DOHH2 (cell line): ENCODE data around the gene RAPGEF5.

Experiments
- H3F3A ChIP-seq: fragments of 200-600 bp; sonication (generic), shearing (Covaris generic); 2 replicates; pipeline ENCODE4 v1.6.0; 2016; ENCODE audit warnings: antibody characterized with exemption, mild to moderate bottlenecking; ENCODE audit not compliant: control insufficient read depth, insufficient read depth
- H3K27ac ChIP-seq: fragments of 200-600 bp; sonication (generic); 2 replicates; pipeline ENCODE4 v1.5.1; 2014; ENCODE audit warnings: low read depth, mild to moderate bottlenecking, low read length, moderate library complexity
- H3K27me3 ChIP-seq: fragments of 200-600 bp; sonication (generic); 2 replicates; pipeline ENCODE4 v1.6.1; 2014; ENCODE audit warnings: mild to moderate bottlenecking, low read length, mixed read lengths; ENCODE audit not compliant: control insufficient read depth
- H3K36me3 ChIP-seq: fragments of 200-600 bp; sonication (generic); 2 replicates; pipeline ENCODE4 v1.6.1; 2014; ENCODE audit warnings: mild to moderate bottlenecking, low read length, moderate library complexity, mixed read lengths; ENCODE audit not compliant: control insufficient read depth
- H3K4me1 ChIP-seq: fragments of 200-600 bp; sonication (generic); 2 replicates; pipeline ENCODE4 v1.6.1; 2014; ENCODE audit warnings: mild to moderate bottlenecking, low read length, mixed read lengths; ENCODE audit not compliant: control insufficient read depth
- H3K4me2 ChIP-seq: fragments of 200-600 bp; sonication (generic); 2 replicates; pipeline ENCODE4 v1.6.0; 2014; ENCODE audit warnings: mild to moderate bottlenecking, low read length, moderate library complexity
- H3K4me3 ChIP-seq: fragments of 200-600 bp; sonication (generic); 2 replicates; pipeline ENCODE4 v1.5.1; 2014; ENCODE audit warnings: mild to moderate bottlenecking, low read length, mixed read lengths
- H3K79me2 ChIP-seq: fragments of 200-600 bp; sonication (generic); 2 replicates; pipeline ENCODE4 v1.6.1; 2014; ENCODE audit warnings: mild to moderate bottlenecking, low read length, mixed read lengths; ENCODE audit not compliant: control insufficient read depth
- H3K9me2 ChIP-seq: fragments of 200-600 bp; sonication (generic); replicated peaks from 2 replicates; pipeline ENCODE4 v1.6.1; 2014; ENCODE audit warnings: mild to moderate bottlenecking, low read length, mixed read lengths; ENCODE audit not compliant: control insufficient read depth
- H3K9me3 ChIP-seq: fragments of 200-600 bp; sonication (generic); 2 replicates; pipeline ENCODE4 v1.6.1; 2014; ENCODE audit warnings: antibody characterized with exemption, low read length, mixed read lengths; ENCODE audit not compliant: control insufficient read depth, insufficient read depth
- H4K20me1 ChIP-seq: fragments of 200-600 bp; sonication (generic); 2 replicates; pipeline ENCODE4 v1.6.0; 2014; ENCODE audit warnings: low read depth, mild to moderate bottlenecking, antibody characterized with exemption, low read length, moderate library complexity; ENCODE audit not compliant: control insufficient read depth, insufficient read depth
- EZH2phosphoT487 ChIP-seq: fragments of 200-600 bp; sonication (generic); IDR thresholded peaks from 2 replicates; pipeline ENCODE4 v1.6.1; 2017; ENCODE audit warnings: borderline replicate concordance, mild to moderate bottlenecking, antibody characterized with exemption, low read length, moderate library complexity, mixed read lengths
- TF ChIP-seq, protein P1 (sequence below): fragments of 200-600 bp; sonication (generic); IDR thresholded peaks from one replicate; pipeline ENCODE4 v1.5.1; 2014; ENCODE audit warnings: antibody characterized with exemption, mild to moderate bottlenecking, low read depth, low read length; ENCODE audit not compliant: poor library complexity, severe bottlenecking

Gene RAPGEF5

DNA sequence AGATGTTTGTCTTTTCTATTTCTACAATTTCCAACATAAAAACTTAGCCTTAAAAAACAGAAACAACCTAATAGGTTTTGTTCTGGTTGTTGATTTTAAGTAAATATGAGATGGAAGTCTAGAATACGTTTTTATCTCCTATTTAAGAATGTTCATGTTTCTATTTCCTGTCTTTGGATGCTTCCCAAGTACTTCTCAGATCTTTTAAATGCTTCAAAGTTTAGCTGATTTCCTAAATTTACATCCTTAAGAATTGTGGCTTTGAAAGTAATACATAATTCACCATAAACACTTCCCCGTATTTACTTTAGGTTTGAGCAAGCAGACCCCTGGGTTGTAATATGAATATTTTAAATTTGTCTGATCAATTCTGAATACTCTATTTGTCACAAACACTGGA lies 70.5 kb downstream of the RAPGEF5 start:
- Histone ChIP-seq H4K20me1 (peaks cover 20% of the 10 kb centered on the region; the same call in 1 of the 2 replicates), H3K79me2 (peaks cover 93% of the 10 kb centered on the region), H3K4me2 (no peak overlapping the region), H3K9me3 (no peaks in the 10 kb centered on the region), H3K4me1 (peaks cover 27% of the 10 kb centered on the region), H3K27me3 (no peaks in the 10 kb centered on the region), H3F3A (peaks cover 57% of the 10 kb centered on the region), H3K36me3 (peaks cover 99% of the 10 kb centered on the region), H3K27ac (no peak overlapping the region), H3K4me3 (no peak overlapping the region), H3K9me2 (no peaks in the 10 kb centered on the region)
- TF ChIP-seq EZH2phosphoT487: no peak
- TF ChIP-seq, protein P1, sequence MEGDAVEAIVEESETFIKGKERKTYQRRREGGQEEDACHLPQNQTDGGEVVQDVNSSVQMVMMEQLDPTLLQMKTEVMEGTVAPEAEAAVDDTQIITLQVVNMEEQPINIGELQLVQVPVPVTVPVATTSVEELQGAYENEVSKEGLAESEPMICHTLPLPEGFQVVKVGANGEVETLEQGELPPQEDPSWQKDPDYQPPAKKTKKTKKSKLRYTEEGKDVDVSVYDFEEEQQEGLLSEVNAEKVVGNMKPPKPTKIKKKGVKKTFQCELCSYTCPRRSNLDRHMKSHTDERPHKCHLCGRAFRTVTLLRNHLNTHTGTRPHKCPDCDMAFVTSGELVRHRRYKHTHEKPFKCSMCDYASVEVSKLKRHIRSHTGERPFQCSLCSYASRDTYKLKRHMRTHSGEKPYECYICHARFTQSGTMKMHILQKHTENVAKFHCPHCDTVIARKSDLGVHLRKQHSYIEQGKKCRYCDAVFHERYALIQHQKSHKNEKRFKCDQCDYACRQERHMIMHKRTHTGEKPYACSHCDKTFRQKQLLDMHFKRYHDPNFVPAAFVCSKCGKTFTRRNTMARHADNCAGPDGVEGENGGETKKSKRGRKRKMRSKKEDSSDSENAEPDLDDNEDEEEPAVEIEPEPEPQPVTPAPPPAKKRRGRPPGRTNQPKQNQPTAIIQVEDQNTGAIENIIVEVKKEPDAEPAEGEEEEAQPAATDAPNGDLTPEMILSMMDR: no peak

DNA sequence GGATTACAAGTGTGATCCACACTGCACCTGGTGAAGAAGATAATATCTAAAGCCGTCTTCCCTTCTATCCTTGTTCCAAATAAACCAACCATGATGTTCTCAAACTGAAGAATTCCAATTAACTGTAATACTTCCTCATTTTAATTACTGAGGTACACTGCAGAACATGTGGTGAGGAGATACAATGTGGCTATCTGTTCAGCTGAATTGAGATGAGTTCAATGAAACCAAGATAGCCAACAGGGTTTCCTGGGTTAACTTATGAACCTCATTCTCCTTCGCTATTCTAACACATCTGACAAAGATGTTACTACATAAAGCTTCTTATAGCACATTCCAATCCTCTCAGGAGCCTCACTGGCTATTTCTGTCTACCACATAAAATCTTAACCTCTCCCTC lies 75.5 kb downstream of the RAPGEF5 start:
- TF ChIP-seq, protein P1: no peak
- TF ChIP-seq EZH2phosphoT487: no peak
- H3K27ac ChIP-seq: no peak overlapping the region
- peaks cover 100% of the 10 kb centered on the region for H3K36me3 ChIP-seq
- H3K9me2 ChIP-seq: no peaks in the 10 kb centered on the region
- H3K4me2 ChIP-seq: no peak overlapping the region
- peaks cover 47% of the 10 kb centered on the region for H3F3A ChIP-seq
- H3K4me3 ChIP-seq: no peak overlapping the region
- H3K4me1 ChIP-seq: peaks cover 10% of the 10 kb centered on the region; the same call in 1 of the 2 replicates
- H4K20me1 ChIP-seq: peaks cover 14% of the 10 kb centered on the region; the same call in 1 of the 2 replicates
- no peaks in the 10 kb centered on the region for H3K27me3 ChIP-seq
- H3K79me2 ChIP-seq: peaks cover 100% of the 10 kb centered on the region
- no peaks in the 10 kb centered on the region for H3K9me3 ChIP-seq

DNA sequence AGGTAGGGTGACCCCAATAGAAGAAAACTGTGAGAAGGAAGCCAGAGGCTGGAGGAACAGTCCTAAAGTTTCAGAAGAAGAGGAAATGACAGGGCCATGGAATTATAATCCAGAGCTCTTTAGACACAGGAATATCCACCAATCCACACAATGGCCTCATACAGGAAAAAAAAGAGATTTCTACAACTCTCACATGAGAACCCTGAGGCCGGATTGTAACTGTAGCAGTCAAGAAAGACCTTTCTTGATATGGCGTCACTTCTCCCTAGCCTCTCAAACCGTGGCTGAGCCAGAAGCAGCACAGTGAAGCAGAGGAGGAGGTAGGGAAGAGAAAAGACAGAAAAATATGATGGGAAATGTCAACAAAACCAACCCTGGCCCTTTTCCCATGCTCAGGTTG lies 76.9 kb downstream of the RAPGEF5 start:
- Histone ChIP-seq H3K27me3 (no peaks in the 10 kb centered on the region), H3K36me3 (peaks cover 98% of the 10 kb centered on the region), H4K20me1 (peaks cover 19% of the 10 kb centered on the region), H3K4me3 (no peak overlapping the region), H3K9me2 (no peaks in the 10 kb centered on the region), H3K9me3 (no peaks in the 10 kb centered on the region), H3F3A (peaks cover 53% of the 10 kb centered on the region), H3K4me2 (no peak overlapping the region), H3K79me2 (peaks cover 98% of the 10 kb centered on the region), H3K4me1 (peaks cover 18% of the 10 kb centered on the region), H3K27ac (no peak overlapping the region)
- no peak for TF ChIP-seq EZH2phosphoT487

DNA sequence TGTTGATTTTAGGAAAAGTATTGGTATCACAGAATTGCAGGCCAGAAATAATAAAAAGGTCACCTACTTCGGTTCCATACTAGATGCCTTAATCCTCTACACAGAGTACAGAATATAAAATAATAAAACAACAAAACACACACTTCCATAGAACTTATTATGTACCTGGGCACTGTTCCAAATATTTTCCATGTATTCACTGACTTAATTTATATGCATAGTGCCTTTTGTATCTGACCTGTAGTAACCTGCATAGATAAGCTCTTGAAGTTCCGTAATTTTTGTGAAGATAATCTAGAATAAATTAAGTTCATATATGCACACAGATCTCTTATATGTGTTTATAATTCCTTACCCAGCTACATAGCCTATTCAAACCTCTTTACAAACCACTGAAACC lies 78.3 kb downstream of the RAPGEF5 start:
- TF ChIP-seq EZH2phosphoT487: no peak
- TF ChIP-seq, protein P1: no peak
- Histone ChIP-seq H3F3A (peaks cover 58% of the 10 kb centered on the region), H4K20me1 (peaks cover 17% of the 10 kb centered on the region; the same call in 1 of the 2 replicates), H3K9me2 (no peaks in the 10 kb centered on the region), H3K36me3 (peaks cover 97% of the 10 kb centered on the region), H3K27ac (no peak overlapping the region), H3K27me3 (no peaks in the 10 kb centered on the region), H3K79me2 (peaks cover 97% of the 10 kb centered on the region), H3K9me3 (no peaks in the 10 kb centered on the region), H3K4me1 (peaks cover 23% of the 10 kb centered on the region), H3K4me2 (no peak overlapping the region), H3K4me3 (no peak overlapping the region)
